NCI-H1930 (cell line): Measurements from ENCODE around the gene UBA6.
"Not testable (repeated sequence)": the region's sequence is repeated elsewhere in the genome, so short reads cannot be mapped to it uniquely, and the experiment has no call there.

Experiments
- DNase-seq, 2 experiments: peaks; one replicate each; lab custom pipeline; 2025; lab: John Stamatoyannopoulos, UW

The UBA6 gene

GRCh38 chr4:67660418-67660817 is 40.5 kb downstream of the UBA6 start:
- no peak for DNase-seq

DNA sequence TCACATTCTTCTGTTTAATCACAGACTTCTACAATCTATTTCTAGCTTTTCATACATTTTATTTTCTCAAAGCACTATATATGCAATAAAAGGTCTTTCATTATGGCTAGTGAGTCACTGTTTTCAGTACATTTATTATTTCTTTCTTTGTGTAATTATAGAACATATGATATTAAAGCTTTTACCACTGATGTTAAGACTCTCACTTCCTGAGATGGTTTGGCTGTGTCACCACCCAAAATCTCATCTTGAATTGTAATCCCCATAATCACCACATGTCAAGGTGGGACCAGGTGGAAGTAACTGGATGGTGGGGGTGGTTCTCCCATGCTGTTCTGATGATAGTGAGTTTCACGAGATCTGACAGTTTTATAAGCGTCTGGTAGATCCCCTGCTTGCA is 41.9 kb downstream of the UBA6 start:
- DNase-seq, result no peak

DNA sequence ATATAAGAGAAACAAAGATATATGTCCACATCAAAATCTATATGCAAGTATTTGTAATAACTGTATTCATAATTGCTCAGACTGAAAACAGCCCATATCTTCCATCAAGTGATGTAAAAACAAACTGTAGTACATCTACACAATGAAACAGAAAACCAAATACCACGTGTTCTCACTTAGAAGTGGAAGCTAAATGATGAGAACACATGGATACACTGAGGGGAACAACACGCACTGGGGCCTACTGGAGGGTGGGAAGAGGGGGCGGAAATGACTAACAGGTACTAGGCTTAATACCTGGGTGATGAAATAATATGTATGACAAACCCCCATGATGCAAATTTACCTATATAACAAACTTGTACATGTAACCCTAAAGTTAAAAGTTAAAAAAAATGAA is 42.7 kb downstream of the UBA6 start:
- no peak for DNase-seq

DNA sequence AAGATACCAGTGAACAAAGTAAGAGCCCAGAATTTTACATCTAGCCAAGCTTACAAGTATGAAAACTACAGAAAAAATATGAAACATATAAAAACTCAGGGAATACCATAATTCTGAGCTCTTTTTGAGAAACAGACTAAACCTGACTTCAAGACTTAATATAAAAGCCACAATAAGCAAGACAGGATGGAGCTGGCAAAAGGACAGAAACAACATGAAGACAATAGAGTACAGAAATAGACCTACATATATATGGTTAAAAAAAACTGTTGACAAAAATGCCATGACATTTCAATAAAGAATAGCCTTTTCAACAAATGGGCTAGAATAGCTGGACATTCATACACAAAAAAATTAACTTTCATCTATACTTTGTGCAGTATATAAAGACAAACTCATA is 49.4 kb downstream of the UBA6 start:
- DNase-seq, result no peak

- no peak for DNase-seq
These were observed 62.8 kb downstream of the UBA6 start for GRCh38 chr4:67638136-67638535.

GRCh38 chr4:67636978-67637377 is 64.0 kb downstream of the UBA6 start:
- not testable (repeated sequence) for DNase-seq

DNA sequence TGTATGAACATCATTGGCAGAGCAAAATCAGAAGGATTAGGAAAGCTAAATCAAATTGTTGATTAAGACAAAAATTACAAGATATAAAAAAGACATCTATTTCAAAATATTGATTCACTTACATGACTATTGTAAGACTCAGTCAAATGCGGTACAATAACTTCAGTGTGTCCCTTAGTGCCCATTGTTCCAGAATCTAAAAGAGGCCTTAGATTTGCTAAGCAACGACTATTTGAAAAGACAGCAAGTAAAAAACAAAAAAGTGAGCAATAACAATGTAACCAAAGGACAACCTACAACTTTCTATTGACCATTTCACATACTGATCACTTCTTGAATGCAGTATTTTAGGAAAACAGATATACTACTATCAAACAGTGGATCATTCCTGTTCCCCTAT is 65.6 kb downstream of the UBA6 start:
- no peak for DNase-seq

DNA sequence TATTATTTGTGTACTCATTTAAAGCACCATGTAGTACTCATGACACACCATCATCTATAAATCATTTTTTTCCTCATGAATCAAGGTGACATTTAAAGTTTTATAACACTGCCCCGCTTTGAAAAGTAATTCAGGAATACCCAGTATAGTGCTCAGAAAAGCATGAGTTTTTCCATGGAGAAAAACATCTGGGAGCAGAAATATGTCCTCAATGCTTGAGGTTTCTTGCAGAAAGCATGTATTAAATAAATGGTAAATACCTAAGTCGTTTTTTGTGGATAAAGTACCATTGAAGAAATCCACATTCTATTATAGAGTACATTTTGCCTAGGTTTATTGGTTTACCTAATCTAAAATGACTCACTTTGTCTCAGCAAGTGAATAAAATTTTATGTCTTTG is 66.2 kb downstream of the UBA6 start:
- no peak for DNase-seq

GRCh38 chr4:67632492-67632891 is 68.5 kb downstream of the UBA6 start:
- no peak for DNase-seq

DNA sequence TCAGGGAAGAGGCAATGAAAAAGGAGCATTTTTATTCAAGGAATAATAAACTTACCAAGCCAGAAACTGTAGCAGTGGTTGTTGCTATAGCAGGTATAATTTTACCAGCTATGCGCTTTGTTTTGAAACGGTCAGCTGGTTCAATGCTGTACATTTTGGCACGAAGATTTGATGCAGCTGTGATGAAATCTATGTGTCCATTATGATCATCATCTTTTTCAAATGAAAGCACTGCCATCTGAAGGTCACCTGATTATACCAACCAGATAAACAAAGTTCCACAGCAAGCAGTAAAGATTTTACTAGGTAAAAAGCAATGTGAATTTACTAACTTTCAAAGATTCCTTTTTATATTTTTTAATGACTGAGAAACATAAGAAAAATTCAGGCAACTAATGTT is 76.0 kb downstream of the UBA6 start:
- no peak for DNase-seq

- DNase-seq, result no peak
These were observed 84.5 kb downstream of the UBA6 start for GRCh38 chr4:67616478-67616877.

DNA sequence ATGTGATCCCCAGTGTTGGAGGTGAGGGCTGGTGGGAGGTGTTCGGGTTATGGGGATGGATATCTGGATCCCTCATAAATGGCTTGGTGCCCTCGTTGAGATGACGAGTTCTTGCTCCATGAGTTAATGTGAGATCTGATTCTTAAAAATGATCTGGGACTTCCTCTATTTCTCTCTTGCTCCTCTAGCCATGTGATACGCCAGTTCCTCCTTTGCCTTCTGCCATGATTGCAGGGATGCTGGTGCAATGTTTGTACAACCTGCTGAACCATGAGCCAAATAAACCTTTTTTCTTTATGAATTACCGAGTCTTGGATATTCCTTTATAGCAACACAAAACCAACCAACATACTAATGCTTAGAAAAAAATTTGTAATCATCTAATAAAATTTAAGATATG is 85.8 kb downstream of the UBA6 start:
- no peak for DNase-seq

GRCh38 chr4:67614186-67614585 is 86.8 kb downstream of the UBA6 start:
- DNase-seq, result no peak

DNA sequence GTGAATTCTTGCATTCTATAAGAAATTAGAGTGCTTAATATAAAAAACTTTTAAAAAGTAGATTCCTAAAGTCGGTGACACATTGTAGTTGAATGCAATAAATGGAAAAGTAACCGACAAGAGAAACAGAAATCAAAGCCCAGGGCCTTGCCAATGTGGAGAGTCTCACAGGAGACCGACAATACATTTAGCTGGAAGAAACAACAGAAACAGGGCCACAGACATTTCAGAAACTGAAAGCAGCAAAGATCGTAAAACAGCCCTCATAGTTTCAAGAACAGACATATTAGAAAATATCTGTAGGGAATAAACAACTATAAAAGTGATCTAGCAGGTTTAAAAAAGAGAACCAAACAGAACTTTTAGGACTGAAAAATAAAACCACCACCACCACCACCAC is 92.9 kb downstream of the UBA6 start:
- DNase-seq, result no peak

DNA sequence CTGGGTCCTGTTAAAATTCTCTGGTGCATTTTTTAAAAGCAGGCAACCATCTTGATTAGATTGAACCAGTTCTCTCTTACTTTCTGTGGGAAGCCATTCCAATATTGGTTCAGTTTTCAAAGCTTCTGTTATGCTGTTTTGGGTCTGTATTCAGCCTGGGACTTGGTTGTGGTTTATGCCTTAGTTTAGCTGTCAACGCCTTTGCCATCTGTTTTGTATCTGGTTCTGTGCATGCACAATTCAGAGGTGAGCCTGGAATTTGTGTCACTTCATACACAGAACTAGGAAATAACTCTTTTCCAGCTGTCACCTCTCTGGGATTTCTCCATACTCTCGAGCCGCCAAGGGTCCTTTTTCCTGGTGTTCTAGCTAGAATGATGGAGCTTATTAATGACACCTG is 96.2 kb downstream of the UBA6 start:
- DNase-seq, result no peak

- DNase-seq, result no peak
These were observed 97.0 kb downstream of the UBA6 start for GRCh38 chr4:67604029-67604381.

DNA sequence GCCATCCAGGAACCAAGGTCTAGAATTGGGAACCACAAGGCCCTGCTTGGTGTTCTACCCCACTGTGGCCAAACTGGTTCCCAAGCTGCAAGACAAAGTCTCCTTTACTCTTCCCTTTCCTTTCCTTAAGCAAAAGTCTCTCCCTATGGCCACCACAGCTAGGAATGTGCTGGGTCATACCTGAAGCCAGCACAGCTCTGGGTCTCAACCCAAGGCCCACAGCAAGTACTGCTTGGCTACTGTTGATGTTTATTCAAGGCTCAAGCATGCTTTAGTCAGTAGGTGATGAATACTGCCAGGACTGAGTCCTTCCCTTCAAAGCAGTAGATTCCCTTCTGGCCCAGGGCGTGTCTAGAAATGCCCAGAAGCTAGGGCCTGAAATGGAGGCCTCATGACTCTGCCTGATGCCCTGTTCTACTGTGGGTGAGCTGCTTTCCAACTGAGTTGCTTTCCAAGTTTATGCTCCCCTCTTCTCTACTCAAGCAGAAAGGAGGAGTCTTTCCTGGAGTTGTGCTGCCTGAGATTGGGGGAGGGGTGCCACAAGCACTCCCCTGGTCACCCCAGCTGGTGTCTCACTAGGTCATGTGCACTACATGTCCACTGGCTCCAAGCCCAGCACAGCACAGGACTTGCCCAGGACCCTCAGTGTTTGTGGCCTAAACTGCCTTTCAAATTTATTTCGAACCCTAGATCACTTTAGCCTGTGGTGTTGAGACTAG is 97.5 kb downstream of the UBA6 start:
- DNase-seq, result no peak

DNA sequence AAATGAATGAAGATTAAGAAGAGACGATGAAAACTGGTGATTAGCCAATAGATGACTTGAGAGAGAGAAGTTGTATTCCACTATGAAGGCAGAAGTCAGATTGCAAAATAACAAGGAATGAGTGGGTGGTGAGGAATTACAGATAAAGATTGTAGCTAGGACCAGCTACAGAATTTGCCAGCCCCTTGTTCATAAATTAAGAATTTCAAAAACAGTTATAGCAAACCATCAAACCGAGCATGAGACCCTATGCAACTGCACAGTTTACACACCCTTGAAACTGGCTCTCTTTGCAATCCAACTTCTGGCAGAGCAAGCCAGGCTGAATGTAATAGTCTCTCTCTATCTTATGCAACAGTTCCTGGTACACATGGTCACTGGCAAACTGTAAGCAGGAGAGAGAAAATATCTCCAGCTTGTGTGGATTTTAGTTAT is 107.2 kb downstream of the UBA6 start:
- DNase-seq, result no peak

GRCh38 chr4:67587156-67587555 is 113.8 kb downstream of the UBA6 start:
- DNase-seq, result no peak

- DNase-seq, result no peak
These were observed 116.5 kb downstream of the UBA6 start for GRCh38 chr4:67584496-67584895.

- no peak for DNase-seq
These were observed 119.0 kb downstream of the UBA6 start for GRCh38 chr4:67581913-67582312.

- no peak for DNase-seq
These were observed 119.6 kb downstream of the UBA6 start for GRCh38 chr4:67581208-67581857.

- no peak for DNase-seq
These were observed 120.4 kb downstream of the UBA6 start for GRCh38 chr4:67580577-67580976.

- no peak for DNase-seq
These were observed 124.4 kb downstream of the UBA6 start for GRCh38 chr4:67576538-67576937.
